GM21737 (cell line): ENCODE measurements around the gene CTDSPL.

ENCODE experiments used
- ATAC-seq: cut with Tn5 transposase; IDR thresholded peaks from one replicate; pipeline ENCODE4 v1.9.1; 2021; ENCODE audit warnings: mild to moderate bottlenecking, moderate library complexity; ENCODE audit not compliant: unreplicated experiment

CTDSPL gene

DNA sequence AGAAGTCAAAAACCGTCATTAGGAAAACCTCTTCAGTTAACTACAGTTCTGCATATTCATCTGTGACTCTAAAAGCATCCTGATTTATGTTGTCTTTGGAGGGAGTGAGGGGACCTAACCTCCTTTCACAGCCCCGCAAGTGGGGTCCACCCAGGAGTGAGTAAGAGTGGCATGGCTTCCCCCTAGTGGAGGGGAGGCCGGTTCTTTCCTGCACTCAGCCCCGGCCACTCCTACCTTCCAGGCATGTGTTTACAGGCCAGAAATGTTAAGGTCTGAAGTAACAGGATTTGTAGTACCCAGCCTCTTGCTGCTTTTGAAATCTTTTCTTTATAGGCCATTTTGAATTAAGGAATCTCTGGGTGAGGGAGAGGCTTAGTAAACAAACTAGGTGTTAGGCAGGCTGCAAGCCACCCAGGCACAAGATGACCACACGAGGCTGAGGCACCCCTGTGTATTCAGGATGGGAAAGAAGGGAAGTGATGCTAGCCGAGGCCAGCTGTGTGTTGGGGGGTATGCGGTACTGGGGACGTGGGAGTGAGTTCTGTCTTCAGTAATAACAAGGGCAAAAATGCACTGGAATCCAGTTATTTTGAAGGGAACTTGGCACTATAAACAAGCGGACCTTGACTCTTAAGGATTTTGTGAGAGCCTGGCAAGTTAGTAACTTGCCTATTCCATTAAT is 50.5 kb downstream of the CTDSPL start:
- ATAC-seq = no peak

DNA sequence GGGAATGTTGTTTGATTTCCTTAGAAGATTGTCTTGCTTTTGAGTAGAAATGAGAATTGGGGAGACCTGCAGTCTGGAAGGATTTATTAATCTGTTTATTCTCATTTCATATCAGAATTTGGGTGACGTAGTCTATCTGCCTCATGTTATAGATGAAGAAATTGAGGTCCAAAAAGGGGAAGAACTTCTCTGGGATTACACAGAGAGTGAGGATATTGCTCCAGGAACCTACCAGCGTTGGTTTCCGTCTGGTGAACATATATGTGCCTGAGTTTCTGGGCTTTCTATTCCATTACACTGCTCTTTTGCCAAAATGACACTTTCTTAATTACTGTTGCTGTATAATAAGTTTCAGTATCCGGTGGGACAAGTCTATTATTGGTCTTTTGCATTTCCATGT is 51.8 kb downstream of the CTDSPL start:
- ATAC-seq = no peak

DNA sequence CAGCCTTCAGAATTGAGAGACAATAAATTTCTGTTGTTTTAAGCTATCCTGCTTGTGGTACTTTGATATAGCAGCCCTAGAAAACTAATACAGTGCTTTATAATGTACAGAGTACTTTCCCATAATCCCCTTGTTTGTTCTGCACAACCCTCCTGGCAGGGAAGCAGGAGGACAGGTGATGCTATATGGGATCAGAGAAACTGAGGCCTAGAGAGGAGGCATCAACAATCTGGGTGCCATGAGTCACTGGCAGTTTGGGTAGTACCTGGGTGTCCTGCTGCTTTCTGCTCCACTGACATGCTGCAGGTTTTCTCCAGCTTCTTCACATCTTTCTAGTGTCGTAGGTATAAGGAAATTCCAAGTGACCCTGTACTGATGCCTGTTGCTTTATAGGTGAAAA is 55.0 kb downstream of the CTDSPL start:
- no peak for ATAC-seq

DNA sequence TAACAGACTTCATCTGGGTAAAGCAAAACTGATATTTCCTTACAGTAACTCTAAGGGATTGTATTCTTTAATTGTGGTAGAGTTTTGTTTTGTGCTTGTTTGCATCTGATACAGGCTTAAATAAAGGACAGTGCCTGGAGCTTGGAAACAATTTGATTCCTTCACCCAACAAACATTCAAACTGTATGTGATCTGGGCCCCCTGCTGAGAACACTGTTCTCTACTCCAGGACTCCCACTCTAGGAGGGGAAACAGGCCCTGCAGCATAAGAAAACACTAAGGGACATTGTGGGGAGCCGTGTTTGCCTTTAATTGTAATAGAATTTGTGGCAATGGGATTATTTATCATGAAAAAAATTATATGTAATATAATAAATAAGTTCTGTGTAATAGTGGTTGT is 56.9 kb downstream of the CTDSPL start:
- ATAC-seq = no peak

DNA sequence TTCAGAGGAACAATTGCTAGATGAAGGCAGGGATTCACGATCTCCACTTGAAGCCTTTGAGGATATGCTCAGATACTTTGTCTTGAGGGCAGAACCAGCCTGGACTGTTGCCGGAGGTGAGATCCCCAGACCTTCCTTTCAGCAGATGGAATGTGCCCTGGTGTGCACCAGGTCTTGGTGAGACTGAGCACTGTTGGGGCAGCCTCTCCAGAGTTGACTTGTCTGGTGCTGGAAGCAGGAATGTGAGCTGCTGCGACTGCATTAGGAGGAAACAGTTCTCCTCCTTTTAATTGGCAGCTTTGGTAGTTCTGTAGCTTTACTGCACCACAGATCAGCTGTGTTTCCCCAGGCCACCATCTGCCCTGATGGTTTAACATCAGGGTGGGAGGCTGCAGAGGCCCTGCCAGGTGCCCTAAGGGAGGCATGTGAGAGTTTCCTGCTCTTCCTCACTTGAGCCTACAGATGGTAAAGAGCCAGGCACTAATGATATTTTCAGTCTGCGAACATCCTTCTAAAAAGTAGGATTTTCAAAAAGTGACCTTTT is 58.5 kb downstream of the CTDSPL start:
- no peak for ATAC-seq

DNA sequence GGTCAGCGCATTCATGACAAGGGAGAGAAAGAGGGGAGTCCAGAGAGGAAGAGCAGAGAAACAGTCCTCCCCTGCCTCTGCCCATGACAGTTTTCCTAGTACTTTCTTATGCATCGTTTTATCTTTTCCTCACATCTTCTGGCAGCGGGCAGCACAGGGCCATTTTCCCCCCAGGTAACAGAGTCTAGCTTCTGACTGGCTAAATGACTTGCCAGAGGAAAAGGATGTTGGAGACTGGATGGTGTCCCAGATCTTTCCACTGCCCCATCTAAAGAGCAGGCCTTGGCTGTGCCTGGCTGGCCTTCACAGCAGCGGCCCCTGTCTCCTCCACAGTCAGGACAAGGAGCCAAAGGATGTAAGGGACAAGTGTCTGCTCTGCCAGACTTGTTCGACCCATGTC is 59.3 kb downstream of the CTDSPL start:
- no peak for ATAC-seq

DNA sequence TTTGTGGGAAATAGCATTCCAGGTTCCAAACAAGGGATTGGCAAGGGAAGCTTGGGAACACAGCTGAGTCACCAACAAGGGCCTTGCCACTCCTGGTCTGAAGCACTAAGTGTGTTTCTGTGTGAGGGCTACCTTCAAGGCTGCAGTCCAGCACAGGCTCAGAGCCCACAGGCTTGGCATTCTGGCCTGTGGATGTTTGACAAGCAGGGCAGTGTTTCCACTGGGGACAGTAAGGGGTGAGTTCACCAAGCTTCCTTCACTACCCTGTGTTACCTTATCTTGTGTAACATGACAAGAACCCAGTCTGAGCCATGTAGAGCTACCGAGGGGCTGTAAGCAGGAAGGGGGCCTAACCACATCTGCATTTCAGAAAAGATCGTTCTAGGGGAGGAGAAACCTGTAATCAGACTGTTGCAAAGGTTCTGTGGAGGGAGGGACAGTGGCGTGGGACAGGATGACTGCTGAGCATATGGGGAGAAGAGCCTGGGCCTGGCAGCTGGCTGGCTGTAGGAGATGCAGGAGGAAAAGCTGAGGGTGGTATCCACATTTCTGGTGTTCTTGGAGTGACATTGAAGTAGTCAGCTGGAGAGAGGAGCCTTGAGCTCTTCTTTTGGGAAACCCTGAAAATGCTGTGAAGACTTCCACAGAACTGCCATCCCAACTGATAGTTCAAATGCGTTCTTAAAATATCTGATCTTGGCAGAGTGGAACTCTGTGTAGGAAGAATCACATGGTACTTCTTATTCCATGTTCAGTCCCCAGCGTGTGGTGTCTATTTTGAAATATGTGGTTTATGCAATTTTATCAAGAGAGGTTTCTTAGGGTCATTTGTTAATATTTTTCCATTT is 61.3 kb downstream of the CTDSPL start:
- ATAC-seq = no peak

DNA sequence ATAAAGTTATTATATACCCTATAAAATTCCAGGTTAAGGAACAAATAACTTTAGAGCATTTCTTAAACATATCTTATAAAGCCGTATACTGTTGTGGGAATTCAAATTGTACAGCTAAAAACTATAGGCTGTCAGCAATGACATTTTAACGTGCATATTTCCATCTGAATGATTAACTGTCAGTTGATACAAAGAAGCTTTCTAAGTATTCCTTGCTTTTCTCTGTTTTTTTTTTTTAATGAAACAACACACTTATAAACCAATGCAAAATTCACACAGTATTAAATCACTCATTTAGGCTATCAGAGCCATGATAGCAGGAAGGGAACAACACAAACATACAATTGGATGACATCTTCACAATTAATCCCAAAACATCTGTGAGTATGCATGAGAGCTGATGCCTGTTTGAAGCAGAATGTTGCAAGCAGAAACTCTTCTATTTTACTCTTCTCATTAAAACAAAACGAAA is 61.9 kb downstream of the CTDSPL start:
- ATAC-seq = no peak

DNA sequence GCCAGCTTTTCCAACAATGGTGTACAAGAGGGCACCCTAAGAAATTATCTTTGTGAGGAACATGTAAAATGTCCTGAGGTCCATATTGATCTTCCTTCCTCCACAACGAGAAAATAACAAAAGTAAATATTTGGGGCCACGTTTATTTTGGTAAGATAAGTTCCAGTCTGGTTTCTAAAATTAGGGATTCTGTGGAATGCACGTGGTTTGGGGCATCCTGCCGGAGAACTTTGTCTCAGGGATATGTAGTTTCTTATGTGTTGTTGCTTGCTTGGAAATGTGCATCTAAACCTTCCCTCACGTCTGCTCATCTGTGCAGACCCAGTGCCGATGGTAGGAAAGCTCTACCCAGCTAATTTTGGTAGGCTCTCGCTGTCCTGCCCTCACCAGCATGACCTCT is 62.8 kb downstream of the CTDSPL start:
- ATAC-seq = no peak

DNA sequence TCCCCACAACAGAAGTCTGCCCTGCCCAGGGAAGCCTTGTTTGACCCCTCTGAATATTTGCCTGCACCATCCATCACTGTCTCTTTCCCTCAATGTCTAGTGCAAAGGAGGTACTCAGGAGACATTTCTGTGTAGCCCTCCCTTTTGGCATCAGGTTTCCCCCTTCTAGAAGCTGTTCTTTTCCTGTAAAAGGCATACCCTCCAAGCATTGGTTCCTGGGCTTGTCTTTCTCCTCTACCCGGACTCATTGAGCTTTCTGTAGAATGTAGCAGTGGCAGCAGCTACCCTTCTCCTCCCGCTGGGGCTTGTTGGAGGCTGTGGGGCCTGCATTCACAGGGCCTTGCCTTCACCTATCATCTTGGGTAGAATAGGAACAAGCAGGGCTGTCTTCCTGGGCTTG is 63.5 kb downstream of the CTDSPL start:
- ATAC-seq = no peak

DNA sequence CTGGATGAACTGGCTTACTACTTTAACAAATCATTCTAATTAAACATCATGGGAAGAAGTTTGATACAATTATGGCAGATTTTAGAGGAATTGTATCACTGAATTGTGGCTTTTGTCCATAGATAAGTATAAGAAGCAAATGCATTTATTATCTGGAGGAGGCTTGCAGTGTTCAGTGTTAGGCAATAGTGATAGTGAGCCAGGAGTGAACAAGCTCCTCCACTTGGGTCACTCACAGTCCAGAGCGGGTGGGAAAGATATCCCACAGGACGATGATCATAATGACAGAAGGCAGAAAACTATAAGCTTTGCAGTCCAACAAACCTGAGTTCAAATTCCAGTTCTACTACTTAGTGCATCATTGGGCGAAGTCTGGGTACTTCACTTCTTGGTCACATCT is 64.9 kb downstream of the CTDSPL start:
- ATAC-seq = no peak

DNA sequence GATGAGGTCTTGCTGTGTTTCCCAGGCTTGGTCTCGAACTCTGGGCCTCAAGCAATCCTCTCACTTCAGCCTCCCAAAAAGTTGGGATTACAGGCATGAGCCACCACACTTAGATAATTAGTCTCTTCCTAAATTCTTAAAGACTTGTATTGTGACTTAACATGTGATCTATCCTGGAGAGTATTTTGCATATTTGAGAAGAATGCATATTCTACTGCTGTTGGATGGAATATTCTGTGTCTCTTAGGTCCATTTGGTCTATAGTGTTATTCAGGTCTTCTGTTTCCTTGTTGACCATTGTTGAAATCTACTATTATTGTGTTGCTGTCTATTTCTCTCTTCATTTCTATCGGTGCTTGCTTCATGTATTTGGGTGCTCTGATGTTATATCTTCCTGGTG is 68.8 kb downstream of the CTDSPL start:
- no peak for ATAC-seq

DNA sequence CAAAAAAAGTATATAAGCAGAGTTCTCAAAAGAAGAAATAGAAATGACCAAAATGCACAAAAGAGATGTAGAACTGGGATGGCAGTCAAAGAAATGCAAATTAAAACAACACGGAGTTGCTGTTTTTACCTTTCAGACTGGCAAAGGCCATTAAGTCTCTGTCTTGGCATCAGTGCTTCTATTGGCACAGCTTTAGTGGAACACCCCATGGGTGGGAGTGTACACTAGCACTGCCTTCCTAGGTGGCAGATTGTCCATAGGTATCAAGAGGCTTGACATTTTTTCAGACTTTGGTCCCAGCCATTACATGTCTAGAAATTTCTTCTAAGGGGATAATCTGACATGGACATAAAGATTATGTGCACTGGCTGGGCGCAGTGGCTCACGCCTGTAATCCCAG is 70.8 kb downstream of the CTDSPL start:
- ATAC-seq = no peak

DNA sequence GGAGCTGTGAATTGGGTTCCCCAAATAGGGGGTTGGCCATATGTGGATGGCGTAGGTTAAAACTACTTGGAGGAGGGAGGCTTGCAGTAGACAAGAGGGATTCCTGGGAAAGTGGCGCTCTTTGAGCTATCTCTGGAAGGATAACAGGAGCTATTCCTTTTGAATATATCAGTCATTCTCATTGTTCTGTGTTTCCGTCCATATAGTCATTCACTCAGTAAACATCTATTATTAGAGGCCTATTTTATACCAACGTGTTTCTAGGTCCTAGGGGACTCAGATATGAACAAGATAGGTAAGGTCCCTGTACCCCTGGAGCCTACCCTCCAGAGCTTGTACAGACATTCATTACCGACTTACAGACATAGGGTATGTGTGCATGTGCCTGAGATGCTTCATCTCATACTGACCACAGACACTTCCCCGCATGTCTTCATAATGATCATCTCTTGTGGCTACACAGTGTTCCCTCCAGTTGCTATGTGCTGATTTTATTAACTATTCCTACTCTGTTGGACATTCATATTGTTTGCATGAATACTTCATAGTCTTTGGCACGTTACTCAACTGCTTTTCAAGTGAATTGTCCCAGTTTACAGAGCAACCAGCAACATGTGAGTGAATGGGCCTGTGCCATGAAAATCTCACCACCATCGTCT is 73.1 kb downstream of the CTDSPL start:
- ATAC-seq = no peak

DNA sequence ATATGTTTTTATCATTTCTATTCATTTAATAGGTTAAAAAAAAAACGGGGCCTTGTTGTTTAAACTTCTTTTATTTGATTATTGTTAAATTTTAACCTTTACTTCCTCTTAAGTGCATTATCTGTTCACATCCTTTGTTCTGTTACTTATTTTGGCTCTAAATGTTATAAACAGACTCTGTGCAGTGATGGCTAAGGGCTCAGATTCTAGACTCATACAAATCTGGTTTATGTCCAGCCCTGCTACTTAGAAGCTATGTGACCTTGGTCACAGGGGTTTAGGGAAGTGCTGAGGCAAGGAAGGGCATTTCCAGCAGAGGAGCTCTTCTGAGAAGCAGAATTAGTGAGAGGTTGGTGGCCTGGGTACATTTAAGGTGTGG is 73.6 kb downstream of the CTDSPL start:
- no peak for ATAC-seq

DNA sequence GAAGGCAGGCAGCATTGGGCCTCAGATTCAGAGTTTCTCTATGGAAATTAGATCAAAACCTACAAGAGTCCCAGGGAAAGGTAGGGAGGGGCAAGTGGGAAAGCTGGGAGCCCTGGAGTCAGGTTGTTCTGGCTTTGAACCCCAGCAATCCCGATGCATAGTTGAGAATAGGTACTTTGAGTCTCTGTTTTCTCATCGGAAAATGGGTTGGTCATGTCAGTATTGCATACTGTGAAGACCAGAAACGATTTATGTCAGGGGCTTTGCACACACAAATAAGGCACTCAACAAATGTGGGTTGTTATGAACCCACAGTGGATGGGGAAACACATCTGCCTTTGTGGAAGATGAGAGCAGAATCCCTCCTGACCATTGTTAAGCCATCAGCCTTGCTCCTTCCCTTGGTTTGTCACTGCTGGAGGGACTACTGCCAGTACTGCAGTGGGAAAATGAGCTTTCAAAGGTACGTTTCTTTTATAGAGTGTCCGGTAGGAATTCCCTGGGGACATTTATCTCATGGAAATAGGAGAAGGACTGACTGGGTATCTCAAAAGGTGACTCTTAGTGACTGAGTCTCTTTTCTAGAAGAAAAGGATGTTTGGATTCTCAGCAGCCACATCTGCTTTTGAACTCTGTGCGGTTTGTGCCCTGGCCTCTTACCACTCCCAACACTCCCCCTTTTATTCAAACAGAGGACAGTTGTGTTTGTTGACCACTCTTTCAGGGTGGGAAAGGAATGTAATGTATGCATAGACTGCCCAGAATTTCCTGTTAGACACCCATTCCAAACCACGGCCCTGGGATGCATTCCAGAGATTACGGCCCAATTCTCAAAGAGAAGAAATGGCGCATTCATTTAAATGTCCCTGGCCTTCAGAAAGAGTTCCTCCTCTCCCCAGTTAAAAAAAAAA is 74.3 kb downstream of the CTDSPL start:
- no peak for ATAC-seq

DNA sequence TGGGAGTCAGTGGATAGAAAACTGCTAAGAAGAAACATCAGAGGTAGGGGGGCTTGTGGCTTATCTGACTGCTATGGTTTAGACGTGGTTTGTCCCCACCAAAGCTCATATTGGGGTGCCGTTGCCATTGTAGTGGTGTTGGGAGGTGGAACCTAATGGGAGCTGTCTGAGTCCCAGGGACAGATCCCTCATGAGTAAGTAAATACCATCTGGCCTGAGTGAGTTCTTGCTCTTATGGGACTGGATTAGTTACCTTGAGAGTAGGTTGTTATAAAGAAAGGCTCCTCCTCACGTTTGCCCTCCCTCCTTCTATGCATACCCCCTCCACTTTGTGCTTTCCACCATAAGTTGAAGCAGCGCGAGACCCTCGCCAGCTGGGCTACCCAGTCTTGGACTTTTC is 75.5 kb downstream of the CTDSPL start:
- ATAC-seq = no peak

DNA sequence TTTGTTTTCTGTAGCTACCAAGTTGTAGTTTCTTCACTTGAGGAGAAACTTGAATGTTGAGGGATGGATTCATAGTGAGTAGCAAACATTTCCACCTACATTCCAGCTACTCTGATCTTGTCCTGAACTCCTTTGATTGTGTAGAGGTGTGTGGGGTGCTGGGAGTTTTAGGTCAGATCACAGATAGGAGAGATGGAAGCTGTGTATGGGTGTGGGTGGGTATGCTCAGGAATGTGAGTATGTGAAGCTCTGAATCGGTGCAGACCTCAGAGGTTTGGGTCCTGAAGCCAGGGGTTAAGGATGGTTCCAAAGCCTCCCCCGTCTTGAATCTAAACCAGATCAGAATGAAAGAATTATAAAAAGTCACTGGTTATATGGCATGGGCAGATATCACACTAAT is 76.3 kb downstream of the CTDSPL start:
- ATAC-seq = no peak

DNA sequence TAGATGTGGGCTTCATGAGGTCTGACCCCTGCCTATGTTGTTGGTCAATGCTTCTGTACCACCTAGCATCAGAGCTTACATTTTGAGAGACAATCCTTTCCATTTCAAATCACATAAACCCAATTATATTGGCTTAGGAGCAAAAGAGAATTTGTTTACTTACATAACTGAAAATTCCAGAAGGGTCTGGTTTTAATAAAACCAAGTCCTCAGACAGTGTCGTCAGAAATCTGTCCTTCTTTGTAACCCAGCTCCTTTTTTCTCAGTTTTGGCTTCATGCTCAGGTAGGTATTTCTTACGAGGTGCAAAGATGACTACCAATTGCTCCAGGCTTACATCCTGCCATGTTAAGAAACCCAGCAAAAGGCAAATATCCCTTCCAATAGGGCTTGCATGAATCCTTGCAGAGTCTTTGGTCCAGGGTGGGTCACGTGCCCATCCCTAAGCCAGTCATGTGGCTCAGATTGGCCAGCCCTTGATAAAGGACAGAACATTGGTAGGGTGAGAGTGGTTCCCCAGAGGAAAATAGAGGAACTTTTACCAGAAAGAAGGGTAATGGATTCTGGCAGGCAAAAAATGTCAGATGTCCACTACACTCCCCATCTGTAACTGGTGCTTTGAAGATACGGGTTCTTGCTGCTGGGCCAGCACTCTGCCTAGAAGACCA is 78.7 kb downstream of the CTDSPL start:
- ATAC-seq = no peak
